Adrenal gland (tissue), 12 donors: Measurements from ENCODE around the gene RNF112. TPM values are rescaled to one million over a fixed set of nuclear protein-coding genes. Genes with fewer than 3 reads are reported as not detected.

ENCODE experiments used
- DNase-seq, 7 donors: peaks; one replicate each; pipeline ENCODE4 v3.0.0-alpha.2; 2019 to 2020
- H3K27ac ChIP-seq, 5 donors: fragments of 200-600 bp; sonication (generic) in 4 of 5; 1 replicate in 3 of 5; 2 replicates in 2 of 5; pipeline versions ENCODE4 v1.5.1 to v1.8.0; 2016 to 2020; ENCODE audit warnings: mild to moderate bottlenecking in 1 of 5
- H3K27me3 ChIP-seq: fragments of 200-600 bp; 2 replicates; pipeline ENCODE4 v1.8.0; 2021
- H3K36me3 ChIP-seq, 2 donors: fragments of 200-600 bp; replicated peaks in 1 of 2; 1 replicate in 1 of 2; 2 replicates in 1 of 2; pipeline versions ENCODE4 v1.5.1 to v1.8.0; 2018 to 2022
- H3K4me1 ChIP-seq, 2 donors: fragments of 200-600 bp; replicated peaks in 1 of 2; 1 replicate in 1 of 2; 2 replicates in 1 of 2; pipeline versions ENCODE4 v1.5.1 to v1.8.0; 2018 to 2021
- H3K4me3 ChIP-seq, 4 donors: fragments of 200-600 bp; sonication (generic) in 3 of 4; one replicate each; pipeline ENCODE4 v1.5.1; 2016 to 2018
- H3K9me3 ChIP-seq, 3 donors: fragments of 200-600 bp; sonication (generic) in 1 of 3; replicated peaks in 1 of 3; 1 replicate in 2 of 3; 2 replicates in 1 of 3; pipeline versions ENCODE4 v1.5.1 to v1.8.0; 2016 to 2021
- POLR2A ChIP-seq, 2 donors: fragments of 450-650 bp; IDR thresholded peaks; one replicate each; pipeline ENCODE4 v1.6.1; 2017; ENCODE audit warnings: antibody characterized with exemption in 2 of 2, mild to moderate bottlenecking in 2 of 2, moderate library complexity in 1 of 2
- WGBS, 4 donors: extraction: QIAGEN DNeasy Blood & Tissue Kit in 2 of 4; methylation state at CpG; one replicate each; pipeline versions ENCODE4 v1.1.5 to v1.1.7; 2013 to 2017; 5-methylcytosine and 5-hydroxymethylcytosine counted together
- intact Hi-C, 2 donors: fragments of 100-400 bp; cut with DNase I; formaldehyde crosslinking; loops; one replicate each; pipeline versions ENCODE4 v1.14.1 to v1.15.0; 2022 to 2023
- polyA plus RNA-seq, 3 donors: library from polyadenylated mRNA; stranded (reverse); fragments of 200-250 nt in 2 of 3; fragments of 350-450 nt in 1 of 3; fragmentation: Illumina TruSeq in 1 of 3; extraction: RNeasy Lipid Tissue Mini Kit (QIAGEN cat#74804) in 1 of 3; gene quantifications; one replicate each; pipeline ENCODE4 v1.2.3, GENCODE V29; 2013 to 2014
- total RNA-seq, 9 donors: library from RNA; depleted of rRNA in 4 of 9; stranded (reverse); fragments of >200 nt in 4 of 9; fragments of 120-200 nt in 1 of 9; fragmentation: NEBNext Ultra II Directional in 1 of 9; extraction: Animal tissue kit (Norgen Biotek cat#: 25700) in 1 of 9; gene quantifications; one replicate each; pipeline versions ENCODE4 v1.1.0 to v1.2.4, GENCODE V29; 2013 to 2023
- TF ChIP-seq, protein P1 (sequence below), 6 experiments: fragments of 450-650 bp in 4 of 6; fragments of 200-600 bp in 2 of 6; sonication (generic) in 1 of 6; IDR thresholded peaks; 1 replicate in 5 of 6; 2 replicates in 1 of 6; pipeline versions ENCODE4 v1.5.1 to v1.8.0; 2016 to 2021; ENCODE audit warnings: antibody characterized with exemption in 6 of 6, mild to moderate bottlenecking in 2 of 6, moderate library complexity in 1 of 6
- donor health status: healthy with polysubstance abuse.
- donor health status: Bipolar disorder and iron deficiency.
- donor health status: DM: yes; HTN: yes; CAD: no.
- donor health status: DM: no; HTN: no; CAD: no.
- donor health status: DM: no; HTN: no; CAD: no.
- donor health status: DM: yes; HTN: yes; CAD: no.

Gene RNF112
- total and polyA plus RNA-seq, 12 donors = 0.88 to 35.6 (median 2.3) TPM; not detected in 1

DNA sequence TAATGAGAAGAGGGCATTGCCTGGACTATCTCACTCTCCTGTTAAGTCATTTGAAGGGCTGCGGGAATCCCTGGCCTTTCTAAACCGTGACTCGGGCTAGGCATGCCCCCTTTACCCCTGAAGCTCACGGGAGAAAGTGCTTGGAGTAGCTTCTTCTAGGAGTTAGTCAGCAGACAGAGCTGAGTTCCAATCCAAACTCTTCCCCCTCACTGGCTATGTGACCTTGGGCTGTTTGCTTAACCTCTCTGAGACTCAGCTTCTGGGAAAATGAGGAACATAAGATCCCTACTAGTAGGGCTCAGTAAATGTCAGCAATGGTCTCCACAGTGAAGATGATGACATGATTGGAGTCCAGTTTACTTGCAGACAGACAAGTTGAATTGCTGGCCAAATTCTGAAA, 42.8 kb upstream of the RNF112 start:
- H3K27ac ChIP-seq = peak overlapping the region in 2 of 5 donors; percentile 39 to 42

DNA sequence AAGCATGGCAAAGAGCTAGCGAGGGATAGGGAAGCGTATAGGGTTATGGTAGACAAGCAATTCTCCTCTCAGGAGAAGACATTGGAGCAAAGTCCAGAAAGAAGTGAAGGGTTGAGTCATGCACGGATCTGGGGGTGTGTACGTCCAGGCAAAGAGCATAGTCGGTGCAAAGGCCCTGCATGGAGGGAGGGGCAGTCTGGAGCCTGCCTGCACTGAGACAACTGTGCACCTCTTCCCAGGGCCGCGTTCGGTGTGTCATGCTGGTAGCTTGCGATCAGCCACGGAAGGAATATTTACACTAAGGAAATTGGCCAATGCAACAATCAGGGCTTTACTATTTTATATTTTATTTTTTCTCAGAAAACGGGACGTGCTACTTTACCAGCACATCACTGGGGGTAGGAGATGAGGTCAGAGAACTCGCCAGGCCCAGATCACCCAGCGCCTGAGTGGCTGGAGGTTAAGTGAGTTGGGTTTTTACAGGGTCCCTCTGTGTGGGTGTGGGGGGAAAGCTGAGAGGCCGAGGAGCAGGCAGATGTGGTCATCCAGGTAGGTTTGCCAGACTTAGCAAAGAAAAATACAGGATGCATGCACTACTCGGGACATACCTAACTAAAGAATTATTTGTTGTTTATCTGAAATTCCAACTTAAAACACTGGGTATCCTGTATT, 41.8 kb upstream of the RNF112 start:
- WGBS, 4 donors = 92 to 93% (median 93%) methylated on average over 16 of the region's 16 CpGs

More for the DNA sequence above, 42.8 kb upstream of the RNF112 start:
- TF ChIP-seq, protein P1, sequence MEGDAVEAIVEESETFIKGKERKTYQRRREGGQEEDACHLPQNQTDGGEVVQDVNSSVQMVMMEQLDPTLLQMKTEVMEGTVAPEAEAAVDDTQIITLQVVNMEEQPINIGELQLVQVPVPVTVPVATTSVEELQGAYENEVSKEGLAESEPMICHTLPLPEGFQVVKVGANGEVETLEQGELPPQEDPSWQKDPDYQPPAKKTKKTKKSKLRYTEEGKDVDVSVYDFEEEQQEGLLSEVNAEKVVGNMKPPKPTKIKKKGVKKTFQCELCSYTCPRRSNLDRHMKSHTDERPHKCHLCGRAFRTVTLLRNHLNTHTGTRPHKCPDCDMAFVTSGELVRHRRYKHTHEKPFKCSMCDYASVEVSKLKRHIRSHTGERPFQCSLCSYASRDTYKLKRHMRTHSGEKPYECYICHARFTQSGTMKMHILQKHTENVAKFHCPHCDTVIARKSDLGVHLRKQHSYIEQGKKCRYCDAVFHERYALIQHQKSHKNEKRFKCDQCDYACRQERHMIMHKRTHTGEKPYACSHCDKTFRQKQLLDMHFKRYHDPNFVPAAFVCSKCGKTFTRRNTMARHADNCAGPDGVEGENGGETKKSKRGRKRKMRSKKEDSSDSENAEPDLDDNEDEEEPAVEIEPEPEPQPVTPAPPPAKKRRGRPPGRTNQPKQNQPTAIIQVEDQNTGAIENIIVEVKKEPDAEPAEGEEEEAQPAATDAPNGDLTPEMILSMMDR (IDR thresholded peaks at IDR 0.05) = no peak
- TF ChIP-seq POLR2A (IDR thresholded peaks at IDR 0.05) = no peak
- no peak overlapping the region for H3K4me3 ChIP-seq
- WGBS, 4 donors = 64 to 83% (median 65%) methylated on average over 3 to 4 of the region's 4 CpGs
- H3K27me3 ChIP-seq = no peaks in the 10 kb centered on the region
- intact Hi-C loops = loop anchor here (10.0 kb wide), 2 partner anchors 137 to 397 kb away; no protein-coding TSS in a partner anchor
- no peaks in the 10 kb centered on the region for H3K36me3 ChIP-seq
- DNase-seq = peak in 1 of 7 donors; percentile 17
- H3K4me1 ChIP-seq = peaks cover 2 to 25% of the 10 kb centered on the region in 2 donors
- no peaks in the 10 kb centered on the region for H3K9me3 ChIP-seq

GRCh38 chr17:19369846-19370492, 41.1 kb upstream of the RNF112 start:
- 67 to 78% (median 73%) methylated on average over 12 of the region's 12 CpGs for WGBS, 4 donors
- H3K27me3 ChIP-seq = no peaks in the 10 kb centered on the region
- no peaks in the 10 kb centered on the region for H3K9me3 ChIP-seq
- H3K36me3 ChIP-seq = no peaks in the 10 kb centered on the region
- intact Hi-C loops = loop anchor here (10.0 kb wide), 2 partner anchors 135 to 395 kb away; no protein-coding TSS in a partner anchor
- TF ChIP-seq, protein P1 (IDR thresholded peaks at IDR 0.05) = no peak
- TF ChIP-seq POLR2A (IDR thresholded peaks at IDR 0.05) = no peak
- peak overlapping the region in 1 of 5 donors; percentile 68 for H3K27ac ChIP-seq
- no peak overlapping the region for H3K4me3 ChIP-seq
- peaks cover 0 to 18% of the 10 kb centered on the region in 2 donors for H3K4me1 ChIP-seq
- DNase-seq = peak in 4 of 7 donors; percentile 15 to 58 (median 36)

More for the DNA sequence above, 41.8 kb upstream of the RNF112 start:
- Histone ChIP-seq H3K4me3 (no peak overlapping the region), H3K4me1 (peaks cover 0 to 22% of the 10 kb centered on the region in 2 donors), H3K9me3 (no peaks in the 10 kb centered on the region), H3K27ac (peak overlapping the region in 1 of 5 donors; percentile 68), H3K36me3 (no peaks in the 10 kb centered on the region), H3K27me3 (no peaks in the 10 kb centered on the region)
- no peak for TF ChIP-seq POLR2A (IDR thresholded peaks at IDR 0.05)
- TF ChIP-seq, protein P1 (IDR thresholded peaks at IDR 0.05) = no peak
- peak in 1 of 7 donors; percentile 8 for DNase-seq
- intact Hi-C loops = loop anchor here (10.0 kb wide), 2 partner anchors 136 to 396 kb away; no protein-coding TSS in a partner anchor

DNA sequence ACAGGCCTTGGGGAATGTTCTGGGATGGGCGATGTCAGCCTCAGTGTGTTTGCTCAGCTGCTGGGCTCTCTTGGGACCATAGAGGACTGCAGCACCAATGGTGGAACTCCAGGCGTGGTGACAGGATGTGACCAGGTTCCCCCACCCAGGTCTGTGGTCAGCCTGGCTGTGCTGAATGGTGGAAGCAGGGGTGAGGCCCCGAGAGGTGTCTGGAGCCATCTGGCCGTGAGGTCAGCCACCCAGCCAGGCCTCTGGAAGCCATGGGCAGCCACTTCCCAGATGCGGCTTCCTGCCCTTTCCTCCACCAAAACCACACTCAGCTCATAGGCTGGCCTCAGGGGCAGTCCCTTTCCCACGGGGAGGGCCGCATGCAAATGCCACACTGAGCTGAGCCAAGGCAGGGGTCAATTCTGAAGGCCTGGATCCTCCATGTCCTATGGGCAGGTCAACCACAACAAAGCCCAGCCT, 40.5 kb upstream of the RNF112 start:
- peak overlapping the region in 1 of 5 donors; percentile 68 for H3K27ac ChIP-seq
- DNase-seq = peak in 4 of 7 donors; percentile 15 to 63 (median 38)
- no peaks in the 10 kb centered on the region for H3K36me3 ChIP-seq
- intact Hi-C loops = no loop called here
- no peaks in the 10 kb centered on the region for H3K27me3 ChIP-seq
- peaks cover 0 to 15% of the 10 kb centered on the region in 2 donors for H3K4me1 ChIP-seq
- H3K4me3 ChIP-seq = no peak overlapping the region
- TF ChIP-seq, protein P1 (IDR thresholded peaks at IDR 0.05) = no peak
- TF ChIP-seq POLR2A (IDR thresholded peaks at IDR 0.05) = no peak
- 67 to 76% (median 72%) methylated on average over 4 to 7 of the region's 7 CpGs for WGBS, 4 donors
- no peaks in the 10 kb centered on the region for H3K9me3 ChIP-seq
